Stimulated activated CD4-positive, alpha-beta T cell treated with anti-CD3 and anti-CD28 coated beads, Interleukin-15, amount 100 ng/mL, for 48 hours (primary cell): ENCODE measurements around the gene RNF130.
A peak's percentile ranks its signal among the peaks of the same experiment; 100 is the strongest.
"Not testable (repeated sequence)": the region's sequence is repeated elsewhere in the genome, so short reads cannot be mapped to it uniquely, and the experiment has no call there.

Source experiments
- DNase-seq, 2 donors: peaks; one replicate each; pipeline ENCODE4 v3.0.0-alpha.2; 2020; ENCODE audit warnings: low read depth in 2 of 2

The RNF130 gene

GRCh38 chr5:180103487-180104167 lies 32.1 kb upstream of the RNF130 start:
- no peak for DNase-seq

- DNase-seq: no peak
These were observed 31.1 kb upstream of the RNF130 start for GRCh38 chr5:180102636-180103035.

GRCh38 chr5:180101451-180102105 lies 30.0 kb upstream of the RNF130 start:
- no peak for DNase-seq

DNA sequence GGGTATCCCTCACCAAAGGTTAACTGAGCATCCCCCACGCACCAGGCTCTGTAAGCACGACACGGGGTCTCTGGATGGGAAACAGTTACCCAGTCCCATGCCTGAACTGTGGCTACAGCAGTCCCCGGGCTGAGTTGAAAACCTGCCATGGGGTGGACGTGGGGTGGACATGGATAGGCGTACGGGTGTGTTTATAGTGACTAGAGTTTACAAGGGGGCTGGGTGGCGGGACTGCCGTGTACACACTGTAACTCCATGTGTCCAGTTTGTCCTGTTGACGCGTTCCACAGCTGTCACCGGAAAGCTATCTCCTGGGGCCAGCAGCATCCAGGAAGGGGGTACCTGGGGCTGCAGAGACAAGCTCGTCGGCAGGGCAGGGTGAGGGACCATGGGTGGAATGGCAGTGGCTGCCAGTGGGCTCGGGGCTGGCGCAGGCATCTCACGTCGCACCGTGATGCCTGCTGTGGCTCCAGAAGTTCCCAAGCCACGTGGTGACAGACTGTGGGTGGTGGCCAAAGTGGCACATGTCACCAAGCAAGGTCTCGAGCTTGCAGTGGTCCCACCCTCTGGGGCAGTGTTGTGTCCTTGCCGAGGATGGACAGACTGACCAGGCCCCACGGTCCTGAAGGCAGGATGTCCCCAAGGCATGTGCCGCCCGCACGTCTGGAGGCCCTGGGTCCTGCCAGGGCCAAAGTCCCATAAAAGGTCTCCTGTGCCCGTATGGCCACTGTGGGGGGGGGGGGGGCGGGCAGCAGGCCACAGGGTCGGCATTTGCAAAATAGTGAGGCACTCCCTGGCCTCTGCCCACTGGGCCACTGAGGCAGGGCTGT lies 29.3 kb upstream of the RNF130 start:
- no peak for DNase-seq

GRCh38 chr5:180099733-180100611 lies 28.4 kb upstream of the RNF130 start:
- no peak for DNase-seq

GRCh38 chr5:180098991-180099732 lies 27.6 kb upstream of the RNF130 start:
- DNase-seq: no peak

GRCh38 chr5:180098526-180098925 lies 27.0 kb upstream of the RNF130 start:
- no peak for DNase-seq

DNA sequence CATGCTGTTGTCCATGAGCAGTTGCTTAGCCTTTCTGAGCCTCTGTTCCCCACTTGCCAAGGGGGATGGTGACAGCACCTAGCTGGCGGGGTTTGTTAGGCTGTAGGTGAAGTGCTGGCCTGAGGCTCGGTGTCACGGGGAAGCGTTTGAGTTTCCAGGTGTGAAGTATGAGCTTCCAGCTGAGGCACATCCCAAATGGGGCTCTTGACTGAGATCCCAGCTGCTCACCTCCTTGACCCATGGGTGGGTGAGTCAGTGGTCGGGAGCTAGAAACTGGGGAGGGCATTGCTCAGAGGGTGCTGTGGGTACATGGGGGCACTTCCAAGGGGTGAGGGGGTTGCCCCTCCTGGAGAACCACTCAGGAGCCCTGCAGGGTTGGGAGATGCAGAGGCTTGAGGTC lies 26.4 kb upstream of the RNF130 start:
- DNase-seq: no peak

GRCh38 chr5:180097163-180097894 lies 25.8 kb upstream of the RNF130 start:
- DNase-seq: no peak

DNA sequence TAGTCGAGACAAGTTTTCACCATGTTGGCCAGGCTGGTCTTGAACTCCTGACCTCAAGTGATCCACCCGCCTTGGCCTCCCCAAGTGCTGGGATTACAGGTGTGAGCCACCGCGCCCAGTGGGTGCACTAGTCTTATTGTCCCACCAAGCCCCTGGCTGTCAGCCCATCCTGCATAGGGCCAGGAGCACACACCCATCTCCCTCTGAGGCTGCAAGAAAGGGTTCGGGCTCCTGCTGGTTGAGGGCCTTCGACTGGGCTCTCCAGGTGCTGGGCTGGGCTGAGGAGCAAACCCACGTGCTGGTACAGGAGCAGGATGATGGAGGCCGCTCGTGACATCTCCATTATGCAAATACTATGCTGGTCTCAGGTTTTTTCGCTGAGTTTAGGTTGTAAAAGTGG lies 25.1 kb upstream of the RNF130 start:
- no peak for DNase-seq

DNA sequence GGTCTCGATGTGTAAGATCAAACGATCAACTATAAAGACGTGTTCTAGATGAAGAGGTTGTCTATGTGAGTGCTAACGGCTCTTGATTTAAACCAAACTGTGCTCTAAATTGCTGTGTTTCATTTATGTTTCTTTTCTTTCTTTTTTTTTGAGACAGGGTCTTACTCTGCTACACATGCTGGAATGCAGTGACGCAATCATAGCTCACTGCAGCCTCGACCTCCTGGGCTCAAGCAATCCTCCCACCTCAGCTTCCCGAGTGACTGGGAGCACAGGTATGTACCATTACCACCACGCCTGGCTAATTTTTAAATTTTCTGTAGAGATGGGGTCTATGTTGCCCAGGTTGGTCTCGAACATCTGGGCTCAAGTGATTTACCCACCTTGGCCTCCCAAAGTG lies 24.0 kb upstream of the RNF130 start:
- no peak for DNase-seq

GRCh38 chr5:180093651-180094382 lies 22.3 kb upstream of the RNF130 start:
- DNase-seq: no peak

DNA sequence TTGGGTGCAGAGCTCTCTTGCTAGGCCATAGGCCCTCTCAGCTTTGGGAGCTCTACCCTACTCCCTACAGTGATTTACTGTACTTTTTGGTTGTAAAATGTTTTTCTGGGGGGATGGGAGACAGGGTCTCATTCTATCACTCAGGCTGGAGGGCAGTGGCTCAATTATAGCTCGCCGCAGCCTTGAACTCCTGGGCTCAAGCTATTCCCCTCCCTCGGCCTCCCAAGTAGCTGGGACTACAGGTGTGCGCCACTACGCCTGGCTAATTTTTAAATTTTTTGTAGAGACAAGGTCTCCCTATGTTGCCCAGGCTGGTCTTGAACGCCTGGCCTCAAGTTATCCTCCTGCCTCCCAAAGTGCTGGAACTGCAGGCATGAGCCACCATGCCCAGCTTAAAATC lies 21.7 kb upstream of the RNF130 start:
- DNase-seq: no peak

- no peak for DNase-seq
These were observed 19.4 kb upstream of the RNF130 start for GRCh38 chr5:180090769-180091546.

- peak; percentile 45 to 70 for DNase-seq
These were observed 18.7 kb upstream of the RNF130 start for GRCh38 chr5:180090098-180090768.

- not testable (repeated sequence) for DNase-seq
These were observed 18.1 kb upstream of the RNF130 start for GRCh38 chr5:180089628-180090027.

DNA sequence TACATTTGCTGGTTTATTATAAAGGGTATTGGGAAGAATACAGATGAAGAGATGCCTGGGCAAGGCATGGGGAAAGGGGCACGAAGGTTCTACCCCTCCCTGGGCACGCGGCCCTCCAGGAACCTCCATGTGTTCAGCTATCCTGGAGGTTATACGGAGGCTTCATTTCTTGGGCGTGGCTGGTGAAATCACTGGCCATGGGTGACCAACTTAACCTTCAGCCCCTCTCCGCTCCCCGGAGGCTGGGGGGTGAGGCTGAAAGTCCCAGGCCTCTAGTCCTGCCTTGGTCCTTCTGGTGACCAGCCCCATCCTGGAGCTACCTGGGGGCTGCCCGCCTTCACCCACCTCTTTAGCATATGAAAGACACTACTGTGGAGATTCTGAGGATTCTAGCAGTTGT lies 17.0 kb upstream of the RNF130 start:
- no peak for DNase-seq

- no peak for DNase-seq
These were observed 15.3 kb upstream of the RNF130 start for GRCh38 chr5:180086816-180087399.
